Neutrophil (primary cell): Measurements from ENCODE around the gene SF3B5.

Experiments used
- H3K27ac ChIP-seq: fragments of 200-600 bp; sonication (generic); 2 replicates; pipeline ENCODE4 v1.5.1; 2016; ENCODE audit warnings: mild to moderate bottlenecking, moderate library complexity
- H3K27me3 ChIP-seq: fragments of 200-600 bp; sonication (generic); 2 replicates; pipeline ENCODE4 v1.6.0; 2016; ENCODE audit warnings: mild to moderate bottlenecking
- H3K36me3 ChIP-seq: fragments of 200-600 bp; sonication (generic); 2 replicates; pipeline ENCODE4 v1.5.1; 2017
- H3K4me1 ChIP-seq, 2 experiments: fragments of 200-600 bp in 1 of 2; sonication (generic) in 1 of 2; 1 replicate in 1 of 2; 2 replicates in 1 of 2; pipeline versions ENCODE4 v1.5.1 to v1.6.1; 2013 to 2016; ENCODE audit warnings: low read depth in 1 of 2, low read length in 1 of 2, mild to moderate bottlenecking in 1 of 2, moderate library complexity in 1 of 2; ENCODE audit not compliant: control insufficient read depth in 1 of 2, insufficient read depth in 1 of 2
- H3K4me3 ChIP-seq, 2 experiments: fragments of 200-600 bp in 1 of 2; sonication (generic) in 1 of 2; 1 replicate in 1 of 2; 2 replicates in 1 of 2; pipeline ENCODE4 v1.5.1; 2013 to 2016; ENCODE audit warnings: low read depth in 1 of 2, low read length in 1 of 2, mild to moderate bottlenecking in 1 of 2, moderate library complexity in 1 of 2
- H3K9me3 ChIP-seq: fragments of 200-600 bp; sonication (generic); 2 replicates; pipeline ENCODE4 v1.5.1; 2016
- TF ChIP-seq, protein P1 (sequence below): fragments of 200-600 bp; sonication (generic); IDR thresholded peaks from 2 replicates; pipeline ENCODE4 v1.5.1; 2016; ENCODE audit warnings: antibody characterized with exemption

Gene SF3B5

DNA sequence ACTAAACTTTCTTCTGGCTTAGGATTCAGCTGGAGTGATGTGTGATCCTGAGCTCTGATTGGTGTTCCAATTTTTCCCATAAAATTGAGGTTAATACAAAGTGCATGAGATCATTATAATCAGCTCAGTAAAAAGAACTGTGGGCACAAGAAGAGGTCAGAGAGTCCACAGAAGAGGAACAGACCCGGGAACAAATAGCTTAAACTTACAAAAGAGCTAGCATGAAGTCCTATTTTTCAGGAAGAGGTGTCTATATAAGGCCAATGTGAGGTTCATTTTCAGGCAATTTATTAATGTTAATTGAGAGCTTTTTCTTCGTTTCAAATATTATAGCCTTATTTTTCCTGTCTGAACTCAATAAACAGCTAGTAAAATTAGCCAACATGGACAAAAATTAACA, 28.0 kb upstream of the SF3B5 start:
- Histone ChIP-seq H3K4me3 (no peak overlapping the region), H3K36me3 (no peaks in the 10 kb centered on the region), H3K27me3 (no peaks in the 10 kb centered on the region), H3K4me1 (peaks cover 0 to 3% of the 10 kb centered on the region in 2 experiments), H3K9me3 (no peaks in the 10 kb centered on the region), H3K27ac (no peak overlapping the region)
- TF ChIP-seq, protein P1, sequence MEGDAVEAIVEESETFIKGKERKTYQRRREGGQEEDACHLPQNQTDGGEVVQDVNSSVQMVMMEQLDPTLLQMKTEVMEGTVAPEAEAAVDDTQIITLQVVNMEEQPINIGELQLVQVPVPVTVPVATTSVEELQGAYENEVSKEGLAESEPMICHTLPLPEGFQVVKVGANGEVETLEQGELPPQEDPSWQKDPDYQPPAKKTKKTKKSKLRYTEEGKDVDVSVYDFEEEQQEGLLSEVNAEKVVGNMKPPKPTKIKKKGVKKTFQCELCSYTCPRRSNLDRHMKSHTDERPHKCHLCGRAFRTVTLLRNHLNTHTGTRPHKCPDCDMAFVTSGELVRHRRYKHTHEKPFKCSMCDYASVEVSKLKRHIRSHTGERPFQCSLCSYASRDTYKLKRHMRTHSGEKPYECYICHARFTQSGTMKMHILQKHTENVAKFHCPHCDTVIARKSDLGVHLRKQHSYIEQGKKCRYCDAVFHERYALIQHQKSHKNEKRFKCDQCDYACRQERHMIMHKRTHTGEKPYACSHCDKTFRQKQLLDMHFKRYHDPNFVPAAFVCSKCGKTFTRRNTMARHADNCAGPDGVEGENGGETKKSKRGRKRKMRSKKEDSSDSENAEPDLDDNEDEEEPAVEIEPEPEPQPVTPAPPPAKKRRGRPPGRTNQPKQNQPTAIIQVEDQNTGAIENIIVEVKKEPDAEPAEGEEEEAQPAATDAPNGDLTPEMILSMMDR = no peak

DNA sequence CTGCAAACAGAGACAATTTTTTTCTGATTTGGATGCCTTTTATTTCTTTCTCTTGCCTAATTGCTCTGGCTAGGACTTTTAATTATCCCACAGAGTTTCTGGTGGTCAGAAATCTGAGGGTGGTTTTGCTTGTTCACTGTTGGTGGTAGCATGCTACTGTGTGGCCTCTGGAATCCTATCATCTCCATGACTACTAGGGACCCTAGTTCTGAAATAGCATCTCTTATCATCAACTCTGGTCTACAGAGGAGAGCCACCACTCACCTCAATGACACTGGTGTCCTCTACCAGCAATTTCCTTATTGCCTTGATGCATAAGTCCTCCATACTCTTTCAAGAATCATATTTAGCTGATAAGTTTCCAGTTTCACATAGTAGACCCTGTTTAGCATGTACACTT, 27.5 kb upstream of the SF3B5 start:
- no peaks in the 10 kb centered on the region for H3K27me3 ChIP-seq
- TF ChIP-seq, protein P1 = no peak
- H3K27ac ChIP-seq = no peak overlapping the region
- peaks cover 0 to 3% of the 10 kb centered on the region in 2 experiments for H3K4me1 ChIP-seq
- H3K9me3 ChIP-seq = no peaks in the 10 kb centered on the region
- no peaks in the 10 kb centered on the region for H3K36me3 ChIP-seq
- no peak overlapping the region for H3K4me3 ChIP-seq

DNA sequence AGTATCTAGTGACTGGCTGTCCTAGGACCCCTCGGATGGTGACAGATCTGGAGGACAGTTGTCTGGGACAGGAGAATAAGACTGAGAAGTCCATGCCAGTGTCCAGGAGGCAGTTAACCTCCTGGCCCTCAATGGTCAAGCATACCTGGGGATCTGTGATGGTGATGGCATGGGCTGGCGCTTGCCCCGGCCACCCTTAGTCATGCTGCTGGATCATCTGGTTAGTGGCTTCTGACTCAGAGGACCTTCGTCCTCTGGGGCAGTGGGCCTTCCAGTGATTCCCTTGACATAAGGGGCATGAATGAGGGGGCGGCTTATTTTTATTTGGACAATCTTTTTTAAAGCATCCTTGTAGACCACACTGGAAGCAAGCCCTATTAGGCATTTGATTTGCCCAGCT, 24.0 kb upstream of the SF3B5 start:
- TF ChIP-seq, protein P1 = no peak
- Histone ChIP-seq H3K4me3 (no peak overlapping the region), H3K27ac (no peak overlapping the region), H3K4me1 (peaks cover 0 to 3% of the 10 kb centered on the region in 2 experiments), H3K27me3 (no peaks in the 10 kb centered on the region), H3K36me3 (no peaks in the 10 kb centered on the region), H3K9me3 (no peaks in the 10 kb centered on the region)

- H3K4me1 ChIP-seq = no peaks in the 10 kb centered on the region
- H3K27ac ChIP-seq = no peak overlapping the region
- H3K9me3 ChIP-seq = no peaks in the 10 kb centered on the region
- TF ChIP-seq, protein P1 = no peak
- no peaks in the 10 kb centered on the region for H3K27me3 ChIP-seq
- H3K36me3 ChIP-seq = no peaks in the 10 kb centered on the region
- no peak overlapping the region for H3K4me3 ChIP-seq
Observed at GRCh38 chr6:144115219-144115618, 19.8 kb upstream of the SF3B5 start.

DNA sequence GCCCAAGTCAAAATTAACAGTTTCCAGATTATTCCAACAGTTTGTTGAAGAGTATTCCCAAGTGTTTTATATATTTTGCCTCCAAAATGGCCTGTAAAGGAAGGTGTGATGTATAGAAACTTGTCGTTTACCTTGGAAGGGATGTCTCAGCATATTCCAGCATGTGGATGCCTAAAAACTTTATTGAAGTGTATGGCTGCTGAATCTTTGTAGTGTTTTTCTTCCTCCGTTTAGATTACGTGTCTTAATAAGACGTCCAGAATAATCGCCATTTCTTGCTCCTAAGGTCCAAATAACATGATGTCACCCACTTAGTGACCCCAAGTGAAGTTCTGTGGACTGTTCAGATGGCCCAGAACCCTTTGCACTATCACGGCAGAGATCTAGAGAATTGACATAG, 18.0 kb upstream of the SF3B5 start:
- H3K9me3 ChIP-seq = no peaks in the 10 kb centered on the region
- H3K4me1 ChIP-seq = no peaks in the 10 kb centered on the region
- H3K27ac ChIP-seq = no peak overlapping the region
- H3K27me3 ChIP-seq = no peaks in the 10 kb centered on the region
- H3K36me3 ChIP-seq = no peaks in the 10 kb centered on the region
- TF ChIP-seq, protein P1 = no peak
- no peak overlapping the region for H3K4me3 ChIP-seq

- H3K4me1 ChIP-seq = no peaks in the 10 kb centered on the region
- TF ChIP-seq, protein P1 = no peak
- H3K27me3 ChIP-seq = no peaks in the 10 kb centered on the region
- H3K9me3 ChIP-seq = no peaks in the 10 kb centered on the region
- no peak overlapping the region for H3K27ac ChIP-seq
- no peak overlapping the region for H3K4me3 ChIP-seq
- H3K36me3 ChIP-seq = no peaks in the 10 kb centered on the region
Observed at GRCh38 chr6:144110210-144110609, 14.8 kb upstream of the SF3B5 start.
